ENCODE data around the gene ABRAXAS1.

DNA sequence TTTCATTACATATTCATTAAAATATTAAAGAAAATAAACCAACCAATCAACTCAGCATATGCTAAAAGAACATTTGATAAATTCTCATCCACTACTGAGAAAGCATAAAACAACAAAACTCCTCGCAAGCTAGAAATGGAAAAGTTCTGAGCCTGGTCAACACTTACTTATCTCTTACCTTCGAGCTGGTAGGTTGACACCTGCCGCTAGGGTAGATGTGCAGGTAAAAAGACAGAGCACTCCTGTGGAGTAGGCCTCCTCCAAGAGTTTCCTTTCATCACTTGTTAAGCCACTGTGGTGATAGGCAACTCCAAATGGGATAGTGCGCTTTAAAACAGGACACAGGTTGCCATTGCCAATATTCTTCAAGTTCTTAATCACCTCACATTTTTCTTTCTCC lies 48.2 kb downstream of the ABRAXAS1 start:
- TF ChIP-seq POLR2A (IDR thresholded peaks at IDR 0.05; ENCODE audit: control extremely low read depth in 1 of 2, low read depth in 2 of 2, low read length in 2 of 2) (no peak), EZH2 (IDR thresholded peaks at IDR 0.05; ENCODE audit: low read depth, low read length, severe bottlenecking) (no peak), POLR2AphosphoS5 (IDR thresholded peaks at IDR 0.05; ENCODE audit: low read depth, low read length) (no peak), JUN (IDR thresholded peaks at IDR 0.05; ENCODE audit: low read depth, low read length) (no peak)
- TF ChIP-seq, protein P1, sequence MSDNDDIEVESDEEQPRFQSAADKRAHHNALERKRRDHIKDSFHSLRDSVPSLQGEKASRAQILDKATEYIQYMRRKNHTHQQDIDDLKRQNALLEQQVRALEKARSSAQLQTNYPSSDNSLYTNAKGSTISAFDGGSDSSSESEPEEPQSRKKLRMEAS (IDR thresholded peaks at IDR 0.05): no peak

All from H1 (cell line).